K562 (cell line): ENCODE measurements around the gene CEP192. TPM values are rescaled to one million over a fixed set of nuclear protein-coding genes. Genes with fewer than 3 reads are reported as not detected.

Source experiments
- ATAC-seq: fragments of 200-7000 bp; cut with Tn5 transposase; 3 replicates; pipeline ENCODE4 v1.9.1; 2020; ENCODE audit warnings: moderate library complexity
- BruUV-seq: library from RNA; stranded (reverse); fragments of 400-500 nt; replicated peaks from 2 replicates; lab custom pipeline; 2021; lab: Mats Ljungman, UMichigan
- CTCF ChIA-PET: fragments of 300-600 bp; formaldehyde crosslinking; extraction: SDS; loops from one replicate; lab custom pipeline; 2021; ENCODE audit warnings: low intra/inter-chr PET ratio; lab: Yijun Ruan, JAX
- POLR2A ChIA-PET: fragments of 300-600, 350-650 bp; sonication (Branson Sonifier 250); formaldehyde crosslinking; extraction: SDS; loops from one replicate; lab custom pipeline; 2021; ENCODE audit warnings: antibody characterized with exemption, inconsistent platforms; lab: Yijun Ruan, JAX
- DNase-seq, 4 experiments: peaks; one replicate each; pipeline versions ENCODE4 v3.0.0 to v3.0.0-alpha.2; 2011 to 2018; ENCODE audit warnings: low spot score in 3 of 4, mixed read lengths in 3 of 4; ENCODE audit errors: extremely low read depth in 1 of 4
- FAIRE-seq: peaks from 2 replicates; lab custom pipeline; 2011; peaks lifted over from hg19 to GRCh38; lab: Jason Lieb, UNC
- H2AFZ ChIP-seq: 2 replicates; pipeline ENCODE4 v1.6.0; 2011; ENCODE audit warnings: low read depth, low read length, control low read depth, inconsistent platforms
- H3K27ac ChIP-seq: fragments of 200-600 bp; 3 replicates; pipeline ENCODE4 v1.8.0; 2011; ENCODE audit warnings: low read depth, mild to moderate bottlenecking, control low read depth, inconsistent platforms, low read length, moderate library complexity, mixed read lengths; ENCODE audit errors: extremely low read depth
- H3K27me3 ChIP-seq, 2 experiments: fragments of 300-600 bp in 1 of 2; 2 replicates in 1 of 2; 3 replicates in 1 of 2; pipeline versions ENCODE4 v1.6.0 to v1.8.0; 2011; ENCODE audit warnings: inconsistent platforms in 2 of 2, low read length in 2 of 2, mild to moderate bottlenecking in 1 of 2, mixed read lengths in 1 of 2, moderate library complexity in 1 of 2; ENCODE audit not compliant: control insufficient read depth in 2 of 2, insufficient read depth in 2 of 2
- H3K36me3 ChIP-seq: fragments of 300-600 bp; 3 replicates; pipeline ENCODE4 v1.8.0; 2011; ENCODE audit warnings: mild to moderate bottlenecking, low read length, inconsistent platforms; ENCODE audit not compliant: control insufficient read depth, insufficient read depth
- H3K4me1 ChIP-seq, 2 experiments: fragments of 200-600 bp in 1 of 2; replicated peaks in 1 of 2; 2 replicates in 1 of 2; 3 replicates in 1 of 2; pipeline versions ENCODE4 v1.5.1 to v1.8.0; 2011; ENCODE audit warnings: inconsistent platforms in 2 of 2, low read length in 2 of 2, mild to moderate bottlenecking in 1 of 2, mixed read lengths in 1 of 2, moderate library complexity in 1 of 2; ENCODE audit not compliant: control insufficient read depth in 2 of 2, insufficient read depth in 2 of 2
- H3K4me2 ChIP-seq: 2 replicates; pipeline ENCODE4 v1.6.1; 2011; ENCODE audit warnings: low read length, control low read depth, inconsistent platforms, mixed read lengths; ENCODE audit not compliant: insufficient read depth
- H3K4me3 ChIP-seq: fragments of 200-600 bp; sonication (generic), shearing (Covaris generic); 2 replicates; pipeline ENCODE4 v1.5.1; 2016; ENCODE audit warnings: control low read depth, inconsistent platforms
- H3K79me2 ChIP-seq: fragments of 200-600 bp; 3 replicates; pipeline ENCODE4 v1.8.0; 2011; ENCODE audit warnings: low read length, inconsistent platforms; ENCODE audit not compliant: control insufficient read depth, insufficient read depth
- H3K9ac ChIP-seq, 2 experiments: 2 replicates each; pipeline versions ENCODE4 v1.6.0 to v1.6.1; 2011; ENCODE audit warnings: low read depth in 2 of 2, low read length in 2 of 2, control low read depth in 1 of 2, inconsistent platforms in 1 of 2, mild to moderate bottlenecking in 1 of 2, mixed read lengths in 1 of 2; ENCODE audit not compliant: insufficient read depth in 1 of 2
- H3K9me1 ChIP-seq: one replicate; pipeline ENCODE4 v1.6.0; 2011; ENCODE audit warnings: inconsistent platforms, mild to moderate bottlenecking, low read length, moderate library complexity; ENCODE audit not compliant: control insufficient read depth, insufficient read depth
- H3K9me3 ChIP-seq: replicated peaks from 2 replicates; pipeline ENCODE4 v1.5.1; 2011; ENCODE audit warnings: low read depth, low read length, inconsistent platforms; ENCODE audit not compliant: control insufficient read depth, insufficient read depth
- H4K20me1 ChIP-seq: replicated peaks from 2 replicates; pipeline ENCODE4 v1.6.1; 2011; ENCODE audit warnings: low read length, inconsistent platforms, mixed read lengths; ENCODE audit not compliant: control insufficient read depth, insufficient read depth
- ATF4 ChIP-seq: fragments of 450-650 bp; formaldehyde crosslinking; IDR thresholded peaks from 2 replicates; pipeline ENCODE4 v1.4.0; 2022; ENCODE audit warnings: mild to moderate bottlenecking, moderate library complexity
- FOXK1 ChIP-seq: sonication (generic); formaldehyde crosslinking; IDR thresholded peaks from 2 replicates; pipeline ENCODE4 v1.8.0; 2022; ENCODE audit warnings: missing genetic modification reagents, mild to moderate bottlenecking, borderline replicate concordance
- FOXP1 ChIP-seq: sonication (generic); formaldehyde crosslinking; IDR thresholded peaks from 2 replicates; pipeline ENCODE4 v1.8.0; 2022; ENCODE audit warnings: mild to moderate bottlenecking, missing genetic modification reagents
- IRF9 ChIP-seq: fragments of 450-650 bp; IDR thresholded peaks from 2 replicates; pipeline ENCODE4 v1.6.1; 2016; ENCODE audit warnings: missing biosample characterization, missing genetic modification characterization
- SMAD2 ChIP-seq: fragments of 150-350 bp; IDR thresholded peaks from 2 replicates; pipeline ENCODE4 v1.6.1; 2014; ENCODE audit warnings: low read depth, mild to moderate bottlenecking, low read length
- TAF15 ChIP-seq: fragments of 200-400 bp; formaldehyde crosslinking; IDR thresholded peaks from 2 replicates; pipeline ENCODE4 v1.6.1; 2017; ENCODE audit warnings: mild to moderate bottlenecking, low read depth, low read length, moderate library complexity
- TRIM25 ChIP-seq: fragments of 450-650 bp; IDR thresholded peaks from 2 replicates; pipeline ENCODE4 v1.7.0; 2016; ENCODE audit warnings: borderline replicate concordance
- ZBTB17 ChIP-seq: fragments of 450-650 bp; formaldehyde crosslinking; IDR thresholded peaks from 2 replicates; pipeline ENCODE4 v1.4.0; 2020; ENCODE audit warnings: mild to moderate bottlenecking
- WGBS: fragments of 100-300 bp; shearing (Covaris generic); methylation state at CpG from one replicate; pipeline ENCODE4 v1.1.6; 2016; ENCODE audit warnings: low coverage, mixed read lengths; ENCODE audit not compliant: insufficient coverage; ENCODE audit errors: missing lambda C conversion rate; 5-methylcytosine and 5-hydroxymethylcytosine counted together
- in situ Hi-C: fragments of 300-500 bp; cut with MboI; formaldehyde crosslinking; loops from 4 replicates; pipeline ENCODE4 v1.15.0; 2018; ENCODE audit warnings: inconsistent platforms, mixed read lengths
- intact Hi-C: fragments of 100-400 bp; cut with micrococcal nuclease; formaldehyde crosslinking; loops from 2 replicates; pipeline ENCODE4 v1.14.2; 2022
- polyA plus RNA-seq, 8 experiments: library from polyadenylated mRNA; depleted of rRNA in 4 of 8; stranded (reverse) in 5 of 8; unstranded in 3 of 8; fragments of >200 nt; fragmentation: Nextera tagmentation in 2 of 8; fragmentation: Illumina TruSeq in 1 of 8; extraction: Ambion mirVana in 2 of 8; extraction: Trizol in 1 of 8; gene quantifications; 2 replicates each; pipeline versions ENCODE4 v1.2.1 to v1.2.3, GENCODE V29; 2011 to 2014; ENCODE audit warnings: inconsistent platforms in 1 of 8, missing spikeins in 1 of 8
- total RNA-seq, 7 experiments: library from RNA; depleted of rRNA in 6 of 7; stranded (reverse); fragments of >200 nt in 6 of 7; fragmentation: Illumina TruSeq in 2 of 7; extraction: Trizol in 2 of 7; gene quantifications; 2 replicates each; pipeline versions ENCODE4 v1.2.1 to v1.2.3, GENCODE V29; 2011 to 2021; ENCODE audit warnings: low replicate concordance in 1 of 7

The CEP192 gene
- total and polyA plus RNA-seq, 9 of the 15 experiments (the other 6 are each of a cell fraction or from before 2014, with no cell fraction given) = 14.4 to 54.4 (median 35.8) TPM

GRCh38 chr18:13032173-13032572, 41.0 kb downstream of the CEP192 start:
- no peak overlapping the region for H3K4me3 ChIP-seq
- 88% methylated on average over 5 of the region's 5 CpGs for WGBS
- no peak overlapping the region for H3K4me2 ChIP-seq
- peaks cover 13% of the 10 kb centered on the region; the same call in 1 of the 3 replicates for H3K79me2 ChIP-seq
- ChIA-PET POLR2A (interaction anchor here (1.4 kb wide), 1 partner anchor 19 kb away, joined by 3 read pairs; no protein-coding TSS in a partner anchor), CTCF (no interaction called here)
- in situ Hi-C loops (loop anchor here (10.0 kb wide), 1 partner anchor 1127 kb away; the partner anchor contains the start of gene MPPE1), intact Hi-C loops (no loop called here)
- no peaks in the 10 kb centered on the region for H4K20me1 ChIP-seq
- no peak for TF ChIP-seq ATF4 (CRISPR knock-in tag)
- TF ChIP-seq SMAD2 = no peak
- no peak for TF ChIP-seq ZBTB17
- TF ChIP-seq FOXK1 = no peak
- TF ChIP-seq FOXP1 = no peak
- no peak for TF ChIP-seq IRF9 (tag)
- TF ChIP-seq TRIM25 = no peak
- TF ChIP-seq TAF15 = no peak
- DNase-seq (no peak), ATAC-seq (no peak), FAIRE-seq (no peak)
- no peaks in the 10 kb centered on the region for H3K9me1 ChIP-seq
- H2AFZ ChIP-seq = no peak overlapping the region
- peaks cover 86% of the 10 kb centered on the region for H3K36me3 ChIP-seq
- no peaks in the 10 kb centered on the region; the same call in 1 of the 2 replicates for H3K9me3 ChIP-seq
- H3K27ac ChIP-seq = no peak overlapping the region
- H3K27me3 ChIP-seq = no peaks in the 10 kb centered on the region
- BruUV-seq = no TSS peak
- H3K9ac ChIP-seq = no peak overlapping the region
- peaks cover 0 to 3% of the 10 kb centered on the region in 2 experiments; a peak in 1 of 5 replicates for H3K4me1 ChIP-seq
